NCI-H187 (cell line): ENCODE measurements around the gene TNNT3.
"Not testable (repeated sequence)": the region's sequence is repeated elsewhere in the genome, so short reads cannot be mapped to it uniquely, and the experiment has no call there.

Experiments used
- DNase-seq, 2 experiments: peaks; one replicate each; lab custom pipeline; 2025; lab: John Stamatoyannopoulos, UW

Gene TNNT3

GRCh38 chr11:1881442-1882264 is 37.9 kb upstream of the TNNT3 start:
- no peak for DNase-seq

GRCh38 chr11:1882265-1883238 is 37.0 kb upstream of the TNNT3 start:
- peak in 1 of 2 experiments; percentile 9 for DNase-seq

GRCh38 chr11:1883346-1884302 is 35.9 kb upstream of the TNNT3 start:
- DNase-seq = no peak

- no peak for DNase-seq
Measured at GRCh38 chr11:1884303-1884700, 35.2 kb upstream of the TNNT3 start.

- not testable (repeated sequence) for DNase-seq
Measured at GRCh38 chr11:1886551-1886950, 33.0 kb upstream of the TNNT3 start.

GRCh38 chr11:1887451-1888346 is 31.8 kb upstream of the TNNT3 start:
- DNase-seq = no peak

- DNase-seq = no peak
Measured at GRCh38 chr11:1888347-1888753, 31.2 kb upstream of the TNNT3 start.

- no peak for DNase-seq
Measured at GRCh38 chr11:1888811-1889210, 30.7 kb upstream of the TNNT3 start.

- DNase-seq = no peak
Measured at GRCh38 chr11:1889224-1889930, 30.1 kb upstream of the TNNT3 start.

GRCh38 chr11:1889941-1890855 is 29.3 kb upstream of the TNNT3 start:
- DNase-seq = no peak

- DNase-seq = no peak
Measured at GRCh38 chr11:1890856-1891830, 28.4 kb upstream of the TNNT3 start.

- no peak for DNase-seq
Measured at GRCh38 chr11:1891831-1892115, 27.7 kb upstream of the TNNT3 start, which contains the start of gene PRR33. TSS of gene PRR33 (minus strand) at chr11:1891895. CDS start at chr11:1890584, 1,311 bp downstream.

GRCh38 chr11:1892116-1892515 is 27.4 kb upstream of the TNNT3 start:
- DNase-seq = no peak

GRCh38 chr11:1892558-1892957 is 26.9 kb upstream of the TNNT3 start:
- DNase-seq = no peak

- no peak for DNase-seq
Measured at GRCh38 chr11:1893581-1894359, 25.7 kb upstream of the TNNT3 start.

GRCh38 chr11:1894759-1895158 is 24.7 kb upstream of the TNNT3 start:
- no peak for DNase-seq

GRCh38 chr11:1896468-1896867 is 23.0 kb upstream of the TNNT3 start:
- no peak for DNase-seq
